Cortex of kidney (tissue), 1 donor: ENCODE results near the gene RIN3.

Source experiments
- DNase-seq: peaks from one replicate; lab custom pipeline; 2025; lab: John Stamatoyannopoulos, UW

Gene RIN3

DNA sequence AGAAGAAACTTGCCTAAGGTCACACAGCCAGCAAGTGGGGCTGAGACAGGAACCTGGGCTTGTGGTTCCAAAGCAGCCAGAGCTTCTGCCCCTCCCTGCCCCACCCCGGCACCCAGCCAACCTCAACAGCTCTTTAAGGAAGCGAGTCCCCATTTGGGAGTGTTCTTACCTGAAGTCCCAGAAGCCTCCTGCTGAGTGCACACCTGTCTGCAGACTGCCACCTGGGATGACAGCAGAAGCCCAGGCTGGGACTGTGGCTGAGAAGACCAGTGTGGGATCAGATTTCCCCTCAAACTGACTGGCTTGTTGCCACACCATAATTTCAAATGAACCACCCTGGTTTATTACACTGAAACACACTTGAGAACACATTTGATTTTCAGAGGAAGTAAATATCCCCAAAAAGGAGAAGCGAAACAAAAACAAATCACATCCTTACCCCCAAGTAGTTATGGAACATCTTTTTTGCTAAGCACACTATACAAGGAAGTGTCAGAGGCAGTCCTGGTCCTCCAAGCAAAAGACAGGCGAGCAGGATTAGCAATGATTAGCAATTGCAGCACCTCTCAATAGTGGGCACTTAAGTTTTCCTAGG is 6.3 kb upstream of the RIN3 start:
- no peak for DNase-seq

DNA sequence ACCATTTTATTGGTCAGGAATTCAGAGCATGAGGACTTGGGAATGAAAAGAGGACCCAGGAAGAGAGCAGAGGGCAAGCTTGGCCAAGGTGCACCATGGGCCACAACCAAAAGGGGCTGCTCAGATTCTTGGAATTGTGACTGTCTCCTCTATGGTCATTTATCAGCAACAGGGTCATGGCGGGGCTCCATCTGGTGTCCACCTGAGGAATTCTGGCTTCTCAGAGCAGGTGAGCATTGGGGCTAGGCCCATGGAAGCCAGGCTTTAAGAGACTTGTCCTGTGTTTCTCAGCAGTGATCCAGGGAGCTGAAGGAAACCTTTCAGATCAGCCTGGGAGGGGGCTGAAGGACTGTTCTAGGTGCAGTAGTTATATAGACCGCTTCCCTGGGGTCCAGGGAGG is 2.6 kb upstream of the RIN3 start:
- DNase-seq, result no peak

DNA sequence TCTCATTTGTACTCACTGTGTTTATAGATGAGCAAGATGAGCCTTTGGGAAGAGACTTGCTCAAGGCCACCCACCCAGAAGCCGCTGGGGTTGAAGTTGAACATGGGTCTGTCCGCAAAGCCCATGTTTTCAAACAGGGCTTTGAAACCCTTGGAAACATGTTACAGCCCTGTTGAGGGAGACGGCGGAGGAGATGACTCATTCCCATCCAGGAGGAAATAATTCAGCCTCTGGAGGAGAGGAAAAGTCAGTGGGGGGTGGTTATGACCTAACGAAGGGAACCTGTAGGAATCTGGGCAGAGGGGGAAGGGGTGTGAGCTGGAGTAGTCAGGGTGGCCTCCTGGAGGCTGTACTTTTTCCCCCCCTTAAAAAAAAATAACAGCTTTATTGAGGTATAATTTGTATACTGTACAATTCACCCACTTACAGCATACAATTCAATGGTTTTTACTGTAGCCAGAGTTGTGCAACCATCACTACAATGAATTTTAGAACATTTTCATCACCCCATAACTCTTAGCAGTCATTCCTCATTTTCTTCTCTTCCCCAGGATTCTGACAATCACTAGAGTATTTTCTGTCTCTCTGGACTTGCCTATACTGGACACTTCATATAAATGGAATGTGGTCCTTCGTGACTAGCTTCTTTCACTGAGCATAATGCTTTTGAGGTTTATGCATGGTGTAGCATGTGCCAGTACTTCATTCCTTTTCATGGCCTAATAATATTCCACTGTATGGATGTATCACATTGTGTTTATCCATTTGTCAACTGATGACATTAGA is 1.9 kb upstream of the RIN3 start:
- no peak for DNase-seq

DNA sequence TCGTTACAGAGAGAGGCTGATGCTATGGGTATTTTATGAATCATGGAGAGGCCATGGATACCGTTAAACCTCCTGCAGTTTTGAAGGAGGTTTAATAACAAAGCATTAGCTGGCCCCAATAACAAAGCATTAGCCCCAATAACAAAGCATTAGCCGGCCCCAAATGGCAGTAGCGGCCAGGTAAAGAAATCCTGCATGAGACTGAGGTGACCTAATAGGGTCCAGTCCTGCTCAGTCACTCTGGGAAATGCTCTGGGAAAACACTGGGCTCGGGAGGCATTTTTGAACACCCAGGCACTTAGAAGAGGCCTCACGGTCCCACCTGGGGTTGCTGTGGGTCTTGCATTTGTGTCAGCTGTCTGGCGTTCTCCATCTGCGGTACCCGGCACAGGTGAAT is 776 bp upstream of the RIN3 start:
- no peak for DNase-seq

DNA sequence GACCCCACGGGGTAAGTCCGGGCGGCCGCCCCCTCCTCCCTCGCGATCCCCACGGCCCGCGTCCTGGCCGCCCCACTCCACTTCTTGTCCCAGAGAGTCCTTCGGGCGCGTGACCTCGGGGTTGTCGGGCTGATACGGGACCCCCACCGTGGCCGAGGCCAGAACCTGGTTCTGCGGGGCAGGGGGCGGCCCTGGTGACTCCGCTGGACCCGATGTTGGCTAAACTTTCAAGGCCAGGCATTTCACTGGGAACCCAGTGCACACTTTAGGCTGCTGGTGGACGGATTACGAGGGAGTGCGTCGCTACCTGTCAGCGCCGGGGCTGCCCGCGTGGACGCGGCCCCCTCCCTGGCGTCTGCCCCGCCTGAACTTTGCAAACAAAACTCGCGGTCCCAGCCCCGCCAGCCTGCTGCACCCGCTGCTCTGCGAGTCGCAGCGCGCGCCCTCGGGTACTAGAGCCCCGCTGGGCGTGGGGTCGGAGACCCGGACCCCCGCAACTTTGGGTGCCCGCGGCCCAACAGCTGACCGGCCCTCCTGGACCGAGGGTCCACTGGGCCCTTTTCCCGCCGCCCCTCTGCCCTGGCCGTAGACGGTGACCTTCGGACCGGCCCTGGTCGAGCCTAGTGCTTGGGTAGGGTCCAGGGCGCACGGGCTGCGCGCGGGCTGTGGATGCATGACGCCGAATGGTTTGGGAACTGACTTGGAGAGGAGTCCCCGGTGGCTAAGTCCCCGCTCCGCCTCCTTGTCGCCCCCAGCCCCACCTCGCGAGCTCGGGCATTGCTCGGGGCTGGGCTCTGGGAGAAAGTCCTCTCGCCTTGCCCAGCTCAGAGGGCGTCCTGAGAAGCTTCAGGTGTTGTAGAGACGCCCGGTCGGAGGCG is 624 bp downstream of the RIN3 start:
- no peak for DNase-seq

DNA sequence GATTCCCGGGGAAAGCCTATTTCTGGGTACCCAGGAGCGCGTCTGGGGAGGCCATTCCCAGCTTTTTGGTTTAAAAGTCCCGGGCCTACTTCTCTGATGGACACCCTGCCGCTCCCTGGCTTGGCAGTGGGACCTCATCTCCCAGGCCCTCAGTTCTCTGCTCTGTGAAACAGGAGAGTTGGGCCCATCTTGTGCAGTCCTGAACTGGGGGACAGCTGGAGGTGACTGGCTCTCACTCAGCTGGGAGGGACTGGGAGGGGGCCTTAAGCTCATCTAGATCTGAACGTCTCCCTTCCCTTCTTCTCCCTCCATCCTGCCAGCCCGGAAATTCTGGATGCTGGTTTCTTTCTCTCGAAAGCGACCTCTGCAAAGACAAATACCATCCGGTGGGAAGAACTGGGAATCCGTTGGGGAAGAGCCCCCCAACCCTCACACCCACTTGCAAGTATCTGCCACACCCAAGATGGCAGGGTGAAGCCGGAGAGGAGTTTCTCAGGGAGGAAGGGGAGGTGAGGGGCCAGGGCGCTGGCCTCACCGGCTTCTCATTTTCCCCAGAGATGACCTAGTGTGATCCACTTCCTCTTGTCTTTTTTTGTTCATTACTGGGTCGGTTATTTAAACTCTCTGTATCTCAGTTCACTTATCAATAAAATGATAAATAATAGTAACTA is 1.4 kb downstream of the RIN3 start:
- DNase-seq, result no peak

DNA sequence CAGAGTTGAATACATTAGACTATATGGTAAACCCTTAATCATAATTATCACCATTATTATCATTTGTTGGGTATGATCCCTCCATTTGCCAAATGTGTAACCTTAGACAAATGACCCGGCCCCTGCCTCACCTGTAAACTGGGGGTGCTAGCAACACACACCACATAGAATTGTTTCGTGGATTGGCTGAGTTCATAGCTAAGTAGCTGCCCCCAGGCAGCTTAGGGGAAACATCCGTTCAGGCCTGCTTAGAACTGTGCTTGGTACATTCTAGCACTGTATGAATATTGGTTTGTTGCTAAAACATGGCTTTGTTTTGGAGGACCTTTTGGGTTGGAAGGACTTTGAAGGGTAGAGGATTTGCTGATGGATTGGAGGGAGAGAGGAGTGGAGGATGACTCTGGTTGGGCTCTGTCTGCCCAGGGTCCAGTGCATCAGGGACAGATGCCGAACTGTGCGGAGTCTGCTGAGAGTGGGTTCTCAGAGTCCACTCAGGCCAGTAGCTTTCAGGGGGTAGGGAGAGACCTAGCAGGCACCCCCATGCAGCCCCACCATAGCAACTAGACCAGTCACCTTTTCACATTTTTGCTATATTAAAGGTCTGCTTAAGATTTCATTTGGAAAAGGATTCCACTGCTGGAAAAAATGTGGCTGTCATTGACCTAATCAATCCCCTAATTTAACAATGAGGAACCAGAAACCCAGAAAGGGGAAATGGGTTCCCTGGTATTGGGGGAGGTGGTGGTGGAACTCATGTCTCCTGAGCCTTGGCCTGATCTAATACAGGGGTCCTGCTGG is 2.2 kb downstream of the RIN3 start:
- no peak for DNase-seq

DNA sequence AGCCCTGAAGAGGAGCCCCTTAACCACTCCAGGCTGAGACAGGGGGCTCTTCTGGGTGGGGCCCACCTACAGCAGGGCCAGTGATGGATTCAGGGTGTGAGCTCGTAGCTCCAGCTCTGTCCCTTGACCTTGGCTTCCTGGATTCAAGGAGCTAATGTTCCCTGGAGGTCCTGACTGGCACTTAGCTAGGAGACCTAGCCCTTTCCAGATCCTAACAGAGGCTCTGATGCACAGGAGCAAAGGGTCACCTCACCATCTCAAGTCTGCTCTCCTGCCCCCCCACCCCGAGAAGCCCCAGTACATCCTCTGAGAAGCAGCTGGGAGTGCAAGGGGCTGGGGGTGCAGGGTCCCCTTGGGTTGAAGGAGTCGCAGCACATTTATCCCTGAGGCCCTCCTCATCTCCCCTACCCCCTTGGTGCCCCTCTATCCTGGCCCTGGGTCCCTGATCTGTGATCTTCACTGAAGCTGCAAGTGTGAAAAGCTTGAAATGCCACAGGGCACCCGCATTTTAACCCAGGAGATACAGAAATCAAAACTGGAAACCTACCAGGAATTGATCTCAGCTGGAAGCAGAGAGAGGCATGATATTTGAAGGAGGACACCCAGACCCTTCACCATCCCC is 2.9 kb downstream of the RIN3 start:
- DNase-seq, result no peak

DNA sequence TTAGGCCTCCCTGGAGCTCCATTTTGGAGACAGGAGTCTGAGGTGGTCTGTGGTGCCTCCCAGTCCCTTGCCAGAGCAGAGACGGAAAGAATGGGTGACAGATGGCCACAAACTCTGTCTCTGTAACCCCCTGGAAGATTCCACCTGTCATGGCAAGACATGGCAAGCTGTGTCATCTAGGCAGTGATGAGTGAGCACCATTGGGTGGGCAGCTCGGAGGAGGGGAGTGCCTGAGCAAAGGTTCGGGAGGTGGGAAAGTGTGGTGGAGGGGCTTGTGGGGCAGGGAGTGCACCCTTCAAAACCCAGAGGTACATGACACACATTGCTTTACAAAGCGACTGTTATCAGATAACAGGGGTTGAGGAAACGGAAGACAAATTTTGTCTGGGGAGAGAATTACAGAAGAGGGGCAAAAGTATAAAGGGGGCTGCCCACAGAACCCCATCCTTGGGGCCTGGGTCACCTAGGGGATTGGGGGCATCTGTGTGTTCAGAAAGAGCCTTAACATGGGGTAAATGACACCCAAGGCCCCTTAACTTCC is 3.5 kb downstream of the RIN3 start:
- DNase-seq, result no peak

DNA sequence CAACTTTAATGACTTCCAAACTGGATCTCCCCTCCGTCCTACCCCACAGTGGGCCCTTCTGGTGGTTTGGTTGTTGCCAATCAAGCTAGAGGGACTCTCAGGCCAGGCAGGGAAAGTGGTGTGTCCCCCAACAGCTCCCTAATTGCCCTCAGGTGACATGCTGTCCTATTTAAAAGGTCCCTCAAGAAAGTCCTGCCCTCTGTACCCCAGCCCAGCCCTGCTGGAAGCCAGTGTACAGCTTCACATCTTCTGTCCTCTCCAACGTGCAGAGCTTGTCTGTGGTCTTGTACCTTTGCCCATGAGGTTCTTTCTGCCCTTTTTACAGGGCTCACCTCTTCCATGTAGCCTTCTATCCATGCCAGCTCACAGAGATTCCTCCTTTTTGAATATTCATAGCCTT is 4.2 kb downstream of the RIN3 start:
- DNase-seq, result no peak

DNA sequence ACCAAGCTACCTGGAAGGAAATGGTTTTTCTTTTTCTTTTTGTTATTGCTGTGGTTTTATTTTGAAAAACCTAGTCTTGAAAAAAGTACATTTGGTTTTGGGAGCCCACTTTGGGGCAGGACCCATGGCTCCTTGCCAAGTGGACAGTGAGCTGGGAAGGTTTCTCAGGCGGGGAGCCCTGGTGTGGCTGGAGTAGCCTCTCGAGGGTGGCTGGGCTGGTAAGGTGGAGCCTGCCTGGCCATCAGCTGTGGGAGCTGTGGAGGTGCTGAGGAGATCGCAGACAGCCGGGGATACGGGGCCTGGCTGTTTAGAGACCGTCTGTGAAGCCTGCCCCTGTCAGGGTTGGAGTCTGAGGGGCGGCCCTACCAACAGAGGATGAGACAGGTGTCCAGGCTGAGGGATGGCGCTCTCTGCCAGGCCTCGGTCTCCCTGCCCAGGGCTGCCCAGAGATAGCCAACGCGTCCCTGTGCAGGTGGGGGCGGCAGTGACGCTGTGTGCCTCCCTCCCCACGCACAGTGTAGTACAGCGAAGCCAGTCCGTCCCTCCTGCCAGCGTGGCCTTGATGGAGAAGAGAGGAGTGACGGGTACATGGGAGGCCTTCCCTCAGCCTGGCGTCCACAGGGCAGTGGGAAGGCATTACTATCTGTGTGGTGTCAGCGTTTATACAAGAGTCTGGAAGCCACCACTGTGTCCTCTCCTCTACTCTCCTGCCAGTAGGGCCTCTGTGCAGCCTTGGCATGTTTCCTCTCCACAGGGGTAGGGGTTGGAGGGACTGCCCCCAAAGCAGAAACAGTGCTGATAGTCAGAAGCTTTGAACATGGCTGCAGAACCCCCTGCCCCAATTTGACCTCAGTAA is 5.9 kb downstream of the RIN3 start:
- DNase-seq, result no peak

DNA sequence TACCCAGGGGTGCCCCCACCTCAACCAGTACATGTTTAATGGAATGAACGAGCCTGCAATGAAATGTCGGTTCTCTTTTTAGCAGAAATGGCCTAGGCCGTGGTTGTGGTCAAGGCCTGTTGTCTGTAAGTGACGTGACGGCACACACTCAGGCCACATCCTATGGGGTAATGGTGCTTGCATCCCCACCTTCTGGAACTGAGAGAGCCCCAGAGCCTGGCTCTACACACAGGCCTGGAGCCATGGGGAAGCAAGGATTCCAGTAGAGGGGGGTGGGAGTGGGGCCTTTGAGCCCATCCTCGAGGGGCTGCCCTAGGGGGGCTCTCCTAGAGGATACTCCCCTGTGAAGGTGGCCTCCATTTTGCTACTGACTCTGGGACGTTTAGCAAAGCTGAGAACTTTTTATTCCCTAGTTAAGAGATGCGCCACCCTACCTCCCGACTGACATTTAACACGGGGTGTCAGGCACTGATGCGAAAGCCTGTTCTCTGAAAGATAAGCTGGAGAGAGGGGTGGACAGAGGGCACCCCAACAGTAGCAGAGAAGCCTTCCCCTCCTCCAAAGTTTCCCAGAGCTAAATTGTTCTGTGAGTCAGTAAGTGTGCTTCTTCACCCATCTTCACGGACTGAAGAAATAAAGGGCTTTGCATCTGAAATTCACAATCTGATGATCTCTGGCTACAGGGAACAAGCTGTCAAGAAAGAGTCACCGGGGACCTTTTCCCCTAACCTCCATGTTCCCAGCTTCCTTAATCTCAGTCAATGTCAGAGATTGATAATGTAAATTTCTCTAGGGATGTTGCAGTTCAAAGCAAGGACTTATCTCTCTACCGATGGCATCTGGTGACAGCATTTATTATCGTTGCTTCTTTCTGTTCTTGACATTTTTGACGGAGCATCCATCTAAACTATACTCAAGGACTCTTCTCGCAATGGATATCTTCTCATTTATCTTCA is 6.8 kb downstream of the RIN3 start:
- DNase-seq, result no peak

DNA sequence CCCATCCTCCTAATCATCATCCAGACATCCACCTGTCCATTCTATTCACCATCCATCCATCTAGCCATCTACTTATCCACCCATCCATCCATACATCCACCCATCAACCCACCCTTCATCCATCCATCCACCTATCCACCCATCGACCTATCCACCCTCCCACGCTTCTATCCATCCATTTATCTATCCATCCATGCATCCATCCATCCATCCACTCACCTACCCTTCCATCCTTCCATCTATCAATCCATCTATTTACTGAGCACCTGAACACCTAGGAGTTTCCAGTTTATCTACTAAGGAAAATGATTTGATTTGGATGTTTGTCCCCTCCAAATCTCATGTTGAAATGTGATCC is 7.5 kb downstream of the RIN3 start:
- no peak for DNase-seq

DNA sequence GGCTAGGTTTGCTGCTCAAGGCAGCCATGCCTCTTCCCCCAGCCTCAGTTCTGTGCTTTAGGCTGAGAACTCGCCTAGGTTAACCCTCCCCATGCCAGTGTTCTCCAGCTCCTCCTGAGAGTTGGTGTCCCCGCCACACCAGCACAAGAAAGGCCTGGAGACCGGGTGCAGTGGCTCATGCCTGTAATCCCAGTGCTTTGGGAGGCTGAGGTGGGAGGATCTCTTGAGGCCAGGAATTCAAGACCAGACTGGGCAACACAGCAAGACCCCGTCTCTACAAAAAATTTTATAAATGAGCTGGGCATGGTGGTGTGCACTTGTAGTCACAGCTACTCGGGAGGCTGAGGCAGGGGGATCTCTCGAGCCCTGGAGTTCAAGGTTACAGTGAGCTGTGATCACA is 10.2 kb downstream of the RIN3 start:
- DNase-seq, result no peak

DNA sequence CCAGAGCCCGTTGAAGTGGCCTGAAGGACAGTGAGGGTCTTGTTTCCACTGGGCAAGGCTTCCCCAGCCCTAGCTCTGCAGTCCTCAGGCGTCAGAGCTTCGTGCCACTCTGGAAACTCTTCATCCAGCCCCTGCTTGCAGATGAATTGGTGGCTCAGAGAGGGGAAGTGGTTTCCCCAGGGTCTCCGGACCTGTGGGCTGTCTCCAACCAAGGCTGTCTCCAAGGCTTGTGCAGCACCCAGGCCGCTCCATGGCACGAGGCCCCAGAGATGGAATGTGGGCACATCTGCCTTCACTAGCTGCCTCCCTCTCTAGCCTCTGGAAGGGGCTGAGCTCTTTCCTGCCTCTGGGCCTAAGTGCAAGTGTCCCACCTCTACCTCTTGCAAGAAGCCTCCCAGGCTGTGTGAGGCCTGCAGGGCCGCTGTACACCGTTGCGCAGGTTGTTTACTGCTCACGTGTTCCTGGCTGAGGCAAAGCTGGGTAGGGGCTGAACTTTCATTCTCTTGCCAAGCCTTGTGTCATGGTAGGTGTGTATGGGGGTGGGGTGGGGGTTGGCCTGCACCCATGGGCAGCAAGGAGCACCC is 11.1 kb downstream of the RIN3 start:
- no peak for DNase-seq

DNA sequence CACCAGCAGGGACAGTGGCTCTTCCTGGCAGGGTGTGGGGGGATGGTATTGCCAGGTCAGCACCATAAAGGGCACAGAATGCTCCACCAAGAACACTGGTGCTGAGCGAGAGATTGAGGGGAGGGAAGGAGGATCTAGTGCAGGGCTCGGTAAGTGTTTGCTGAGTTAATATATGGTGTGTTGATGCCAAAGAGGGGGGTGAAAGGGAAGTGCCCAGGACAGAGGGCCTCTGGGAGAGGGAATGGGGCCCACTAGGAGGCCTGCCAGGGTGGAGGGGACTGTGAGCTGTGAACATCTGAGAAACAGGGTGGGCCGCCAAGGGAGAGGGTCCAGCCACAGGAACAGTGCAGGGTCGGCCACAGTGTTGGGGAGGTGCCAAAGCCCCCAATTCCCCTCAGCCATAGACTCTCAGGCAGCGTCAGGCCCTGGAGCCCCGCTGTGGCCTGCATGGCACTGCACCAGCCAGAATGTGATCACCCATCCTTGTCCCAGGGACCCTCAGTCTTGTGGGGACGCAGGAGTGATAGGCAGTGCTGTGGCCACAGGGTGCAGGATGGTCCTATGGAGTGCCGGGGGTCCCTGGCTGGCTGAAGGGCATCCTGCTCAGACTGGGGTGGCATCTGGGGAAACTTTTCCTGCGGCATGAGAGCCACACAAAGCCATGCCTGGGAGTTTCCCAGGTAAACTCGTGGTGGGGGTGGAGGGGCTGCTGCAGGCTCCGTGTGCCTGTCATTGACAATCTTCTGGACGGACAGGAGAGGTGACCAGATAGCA is 11.9 kb downstream of the RIN3 start:
- no peak for DNase-seq

DNA sequence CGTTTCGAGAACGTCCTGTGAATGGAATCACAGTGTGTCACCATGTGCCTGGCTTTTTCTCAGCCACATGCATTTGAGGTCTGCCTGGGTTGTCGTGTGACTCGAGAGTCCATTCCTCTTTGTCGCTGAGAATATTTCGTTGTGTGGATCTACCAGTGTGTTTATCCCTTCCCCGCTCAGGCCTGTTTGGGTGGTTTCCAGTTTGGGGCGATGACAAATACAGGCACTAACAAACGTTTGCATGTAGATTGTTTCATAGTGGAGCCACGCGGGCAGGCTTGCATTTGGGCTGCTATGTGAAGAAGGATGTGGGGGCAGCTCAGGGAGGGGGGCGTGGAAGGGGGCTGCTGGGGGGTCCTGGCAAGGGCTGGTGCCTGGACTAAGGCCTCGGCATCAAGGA is 14.1 kb downstream of the RIN3 start:
- DNase-seq, result no peak
